NCI-H2196 treated with DMSO at 0.1 percent for 48 hours (cell line): ENCODE data around the gene PSENEN.
A peak's percentile ranks its signal among the peaks of the same experiment; 100 is the strongest.

Experiments used
- DNase-seq: peaks from one replicate; lab custom pipeline; 2025; ENCODE audit not compliant: unreplicated experiment; lab: John Stamatoyannopoulos, UW

PSENEN gene

GRCh38 chr19:35750167-35750566 lies 4.7 kb downstream of the PSENEN start:
- DNase-seq: no peak

- no peak for DNase-seq
These were observed 6.6 kb downstream of the PSENEN start for GRCh38 chr19:35751839-35752745.

GRCh38 chr19:35752746-35753350 lies 7.4 kb downstream of the PSENEN start:
- DNase-seq: no peak

GRCh38 chr19:35753634-35754369 lies 8.4 kb downstream of the PSENEN start:
- no peak for DNase-seq

- DNase-seq: no peak
These were observed 9.1 kb downstream of the PSENEN start for GRCh38 chr19:35754370-35755130.

GRCh38 chr19:35755131-35755549 lies 9.7 kb downstream of the PSENEN start:
- no peak for DNase-seq

GRCh38 chr19:35755550-35756376 lies 10.3 kb downstream of the PSENEN start:
- no peak for DNase-seq

- no peak for DNase-seq
These were observed 11.2 kb downstream of the PSENEN start, which contains the start of gene HSPB6 for GRCh38 chr19:35756377-35757230. HSPB6 (minus strand) TSS chr19:35757029; CDS start chr19:35757008, 21 bp downstream.

- DNase-seq: no peak
These were observed 11.8 kb downstream of the PSENEN start for GRCh38 chr19:35757231-35757748.

- peak; percentile 95 for DNase-seq
These were observed 12.5 kb downstream of the PSENEN start, which contains the start of gene PROSER3 for GRCh38 chr19:35757749-35758608. PROSER3 (plus strand) TSS chr19:35758176; CDS start chr19:35758216, 40 bp downstream.

GRCh38 chr19:35759697-35760096 lies 14.2 kb downstream of the PSENEN start:
- no peak for DNase-seq

GRCh38 chr19:35760711-35761349 lies 15.4 kb downstream of the PSENEN start:
- no peak for DNase-seq

- DNase-seq: no peak
These were observed 19.2 kb downstream of the PSENEN start for GRCh38 chr19:35764432-35765315.

GRCh38 chr19:35766571-35767104 lies 21.2 kb downstream of the PSENEN start:
- DNase-seq: no peak

- no peak for DNase-seq
These were observed 22.0 kb downstream of the PSENEN start for GRCh38 chr19:35767288-35768081.
